ENCODE measurements around the gene FHIT. TPM values are rescaled to one million over a fixed set of nuclear protein-coding genes. Genes with fewer than 3 reads are reported as not detected.

FHIT gene
- total and polyA plus RNA-seq, 10 of the 15 experiments (the other 5 are each of a cell fraction or from before 2014, with no cell fraction given) = 4.2 to 14.9 (median 9.4) TPM

GRCh38 chr3:59978979-59979378 lies 1272.3 kb downstream of the FHIT start (continued):
- TF ChIP-seq E4F1 (IDR thresholded peaks at IDR 0.05; ENCODE audit: borderline replicate concordance, partially characterized antibody) = no peak
- no peak for TF ChIP-seq PKNOX1 (IDR thresholded peaks at IDR 0.05)
- no peak for TF ChIP-seq TCF12 (IDR thresholded peaks at IDR 0.05; ENCODE audit: low read depth, low read length)
- peak; percentile 63; the same call in 1 of the 2 replicates for TF ChIP-seq RUNX3 (IDR thresholded peaks at IDR 0.05; ENCODE audit: low read length)
- 0 out of 2 replicates have a peak, but pooled peaks have one; percentile 33 for TF ChIP-seq EED (IDR thresholded peaks at IDR 0.05; ENCODE audit: low read depth)
- no peak for TF ChIP-seq JUND (IDR thresholded peaks at IDR 0.05; ENCODE audit: low read depth, low read length)
- no peak for TF ChIP-seq USF1 (IDR thresholded peaks at IDR 0.05; ENCODE audit: borderline replicate concordance, extremely low read length, insufficient read depth, low read depth, low read length)
- TF ChIP-seq MYB (IDR thresholded peaks at IDR 0.05; ENCODE audit: borderline replicate concordance, low read depth, low read length) = no peak
- no peak for TF ChIP-seq KLF5 (IDR thresholded peaks at IDR 0.05; ENCODE audit: partially characterized antibody)
- TF ChIP-seq IKZF1 (conservative IDR thresholded peaks at IDR 0.05) = 0 out of 2 replicates have a peak, but pooled peaks have one; percentile 15
- no peak for TF ChIP-seq MYC (IDR thresholded peaks at IDR 0.05; ENCODE audit: insufficient read depth, insufficient read length, insufficient replicate concordance, low read length, severe bottlenecking)
- no peak for TF ChIP-seq ZBTB4 (CRISPR knock-in tag; IDR thresholded peaks at IDR 0.05)
- TF ChIP-seq RCOR1 (conservative IDR thresholded peaks at IDR 0.05; ENCODE audit: low read depth, low read length) = no peak
- no peak for TF ChIP-seq RBBP5 (conservative IDR thresholded peaks at IDR 0.05)
- TF ChIP-seq MEF2A (IDR thresholded peaks at IDR 0.05; ENCODE audit: insufficient read depth, low read depth, low read length) = no peak
- TF ChIP-seq KDM1A (IDR thresholded peaks at IDR 0.05; ENCODE audit: borderline replicate concordance) = no peak
- TF ChIP-seq E2F8 (IDR thresholded peaks at IDR 0.05; ENCODE audit: low read depth, partially characterized antibody) = no peak
- no peak for TF ChIP-seq MAX (IDR thresholded peaks at IDR 0.05; ENCODE audit: low read depth, low read length)
- TF ChIP-seq FOS (IDR thresholded peaks at IDR 0.05; ENCODE audit: borderline replicate concordance, extremely low read depth, insufficient read length) = no peak
